PC-3 (cell line): ENCODE measurements around the gene RBM33. TPM values are rescaled to one million over a fixed set of nuclear protein-coding genes. Genes with fewer than 3 reads are reported as not detected.

Experiments used
- ATAC-seq: fragments of 200-7000 bp; cut with Tn5 transposase; 2 replicates; pipeline ENCODE4 v1.9.1; 2020; ENCODE audit warnings: mild to moderate bottlenecking, moderate library complexity
- BruUV-seq: library from RNA; stranded (reverse); fragments of 400-500 nt; replicated peaks from 2 replicates; lab custom pipeline; 2021; lab: Mats Ljungman, UMichigan
- CTCF ChIA-PET: fragments of 300-600 bp; sonication (Branson Sonifier 250); formaldehyde crosslinking; loops from one replicate; lab custom pipeline; 2022; ENCODE audit warnings: antibody characterized with exemption; lab: Charles Lee
- POLR2A ChIA-PET: fragments of 300-600 bp; sonication (Branson Sonifier 250); formaldehyde crosslinking; loops from one replicate; lab custom pipeline; 2022; ENCODE audit warnings: antibody characterized with exemption; ENCODE audit not compliant: unreplicated experiment; lab: Charles Lee
- DNase-seq: peaks from one replicate; pipeline ENCODE4 v3.0.0-alpha.2; 2015
- H2AFZ ChIP-seq: fragments of 300-600 bp; sonication (generic); 2 replicates; pipeline ENCODE4 v1.6.0; 2016; ENCODE audit warnings: antibody characterized with exemption, low read length
- H3F3A ChIP-seq: fragments of 300-600 bp; sonication (generic); one replicate; pipeline ENCODE4 v1.6.0; 2017; ENCODE audit warnings: antibody characterized with exemption, low read length, control low read depth, mild to moderate bottlenecking; ENCODE audit not compliant: unreplicated experiment
- H3K27ac ChIP-seq: fragments of 300-600 bp; sonication (generic); 2 replicates; pipeline ENCODE4 v1.5.1; 2016; ENCODE audit warnings: mild to moderate bottlenecking, low read length
- H3K27me3 ChIP-seq: fragments of 300-600 bp; sonication (generic); 2 replicates; pipeline ENCODE4 v1.6.1; 2016; ENCODE audit warnings: low read length, mixed read lengths
- H3K36me3 ChIP-seq: fragments of 300-600 bp; sonication (generic); 2 replicates; pipeline ENCODE4 v1.6.1; 2016; ENCODE audit warnings: low read depth, mixed run types, low read length, mixed read lengths
- H3K4me1 ChIP-seq: fragments of 300-600 bp; sonication (generic); 2 replicates; pipeline ENCODE4 v1.5.1; 2016; ENCODE audit warnings: low read length; ENCODE audit not compliant: insufficient read depth
- H3K4me2 ChIP-seq: fragments of 300-600 bp; sonication (generic); 2 replicates; pipeline ENCODE4 v1.6.0; 2016; ENCODE audit warnings: low read length
- H3K4me3 ChIP-seq: fragments of 300-600 bp; sonication (generic); 2 replicates; pipeline ENCODE4 v1.5.1; 2016; ENCODE audit warnings: mild to moderate bottlenecking, low read length, mixed read lengths
- H3K79me2 ChIP-seq: fragments of 300-600 bp; sonication (generic); 2 replicates; pipeline ENCODE4 v1.6.1; 2017; ENCODE audit warnings: low read length, mixed read lengths
- H3K9ac ChIP-seq: fragments of 300-600 bp; sonication (generic); 2 replicates; pipeline ENCODE4 v1.6.0; 2016; ENCODE audit warnings: mild to moderate bottlenecking, low read length
- H3K9me2 ChIP-seq: fragments of 300-600 bp; sonication (generic); replicated peaks from 2 replicates; pipeline ENCODE4 v1.6.1; 2016; ENCODE audit warnings: mixed run types, low read length, mixed read lengths
- H3K9me3 ChIP-seq: fragments of 300-600 bp; sonication (generic); 2 replicates; pipeline ENCODE4 v1.6.1; 2016; ENCODE audit warnings: low read length, mixed read lengths
- H4K20me1 ChIP-seq: fragments of 300-600 bp; sonication (generic); 2 replicates; pipeline ENCODE4 v1.6.1; 2016; ENCODE audit warnings: low read length, mixed read lengths
- EZH2 ChIP-seq: fragments of 300-600 bp; sonication (generic); IDR thresholded peaks from one replicate; pipeline ENCODE4 v1.6.1; 2017; ENCODE audit warnings: antibody characterized with exemption, mild to moderate bottlenecking, low read length; ENCODE audit not compliant: unreplicated experiment
- EZH2phosphoT487 ChIP-seq: fragments of 300-600 bp; sonication (generic); IDR thresholded peaks from 2 replicates; pipeline ENCODE4 v1.6.1; 2018; ENCODE audit warnings: mild to moderate bottlenecking, antibody characterized with exemption, low read length, borderline replicate concordance
- intact Hi-C: fragments of 100-400 bp; cut with micrococcal nuclease; formaldehyde crosslinking; loops from 2 replicates; pipeline ENCODE4 v1.9.0; 2023
- total RNA-seq: library from RNA; depleted of rRNA; stranded (reverse); fragments of >200 nt; gene quantifications from 2 replicates; pipeline ENCODE4 v1.2.3, GENCODE V29; 2014
- TF ChIP-seq, protein P1 (sequence below): fragments of 300-600 bp; sonication (generic); conservative IDR thresholded peaks from 2 replicates; pipeline ENCODE4 v1.5.1; 2017; ENCODE audit warnings: antibody characterized with exemption, low read depth, mild to moderate bottlenecking, low read length

RBM33 gene
- total RNA-seq, 1 experiment from 2014 or later, result 25.3 TPM

DNA sequence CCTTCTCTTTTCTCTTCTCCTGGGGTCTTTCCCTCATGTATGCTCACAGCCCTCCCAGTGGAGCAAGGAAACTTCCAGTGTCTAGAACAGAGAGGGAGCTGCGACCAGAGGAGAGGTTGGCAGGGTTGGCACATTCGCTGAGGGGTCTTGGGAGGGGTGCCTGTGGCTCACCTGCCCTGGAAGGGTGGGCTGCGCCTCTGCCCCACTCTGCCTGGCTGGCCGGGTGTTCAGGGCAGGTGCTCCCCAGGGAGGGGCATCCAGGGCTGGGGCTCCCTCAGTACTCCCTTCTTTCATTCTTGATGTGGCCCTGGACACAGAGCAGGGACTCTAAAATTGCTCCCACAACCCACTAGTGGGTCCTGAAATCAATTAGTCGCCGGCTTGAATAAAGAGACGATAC, 150.9 kb downstream of the RBM33 start:
- H3K27me3 ChIP-seq, result no peaks in the 10 kb centered on the region
- no peak overlapping the region for H3K4me3 ChIP-seq
- no peak overlapping the region for H2AFZ ChIP-seq
- H3K4me1 ChIP-seq, result no peaks in the 10 kb centered on the region; the same call in 1 of the 2 replicates
- intact Hi-C loops, result no loop called here
- no peaks in the 10 kb centered on the region for H3K36me3 ChIP-seq
- no peaks in the 10 kb centered on the region for H3K79me2 ChIP-seq
- no peak overlapping the region for H3K4me2 ChIP-seq
- POLR2A ChIA-PET, result no interaction called here
- H3K27ac ChIP-seq, result no peak overlapping the region
- H3F3A ChIP-seq, result no peaks in the 10 kb centered on the region
- no peaks in the 10 kb centered on the region for H4K20me1 ChIP-seq
- ATAC-seq, result no peak
- no peak for DNase-seq
- H3K9ac ChIP-seq, result no peak overlapping the region
- H3K9me2 ChIP-seq, result no peaks in the 10 kb centered on the region
- no peaks in the 10 kb centered on the region for H3K9me3 ChIP-seq
- no TSS peak for BruUV-seq
- TF ChIP-seq, protein P1, sequence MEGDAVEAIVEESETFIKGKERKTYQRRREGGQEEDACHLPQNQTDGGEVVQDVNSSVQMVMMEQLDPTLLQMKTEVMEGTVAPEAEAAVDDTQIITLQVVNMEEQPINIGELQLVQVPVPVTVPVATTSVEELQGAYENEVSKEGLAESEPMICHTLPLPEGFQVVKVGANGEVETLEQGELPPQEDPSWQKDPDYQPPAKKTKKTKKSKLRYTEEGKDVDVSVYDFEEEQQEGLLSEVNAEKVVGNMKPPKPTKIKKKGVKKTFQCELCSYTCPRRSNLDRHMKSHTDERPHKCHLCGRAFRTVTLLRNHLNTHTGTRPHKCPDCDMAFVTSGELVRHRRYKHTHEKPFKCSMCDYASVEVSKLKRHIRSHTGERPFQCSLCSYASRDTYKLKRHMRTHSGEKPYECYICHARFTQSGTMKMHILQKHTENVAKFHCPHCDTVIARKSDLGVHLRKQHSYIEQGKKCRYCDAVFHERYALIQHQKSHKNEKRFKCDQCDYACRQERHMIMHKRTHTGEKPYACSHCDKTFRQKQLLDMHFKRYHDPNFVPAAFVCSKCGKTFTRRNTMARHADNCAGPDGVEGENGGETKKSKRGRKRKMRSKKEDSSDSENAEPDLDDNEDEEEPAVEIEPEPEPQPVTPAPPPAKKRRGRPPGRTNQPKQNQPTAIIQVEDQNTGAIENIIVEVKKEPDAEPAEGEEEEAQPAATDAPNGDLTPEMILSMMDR, result no peak
- no peak for TF ChIP-seq EZH2
- no peak for TF ChIP-seq EZH2phosphoT487
- CTCF ChIA-PET, result no interaction called here

DNA sequence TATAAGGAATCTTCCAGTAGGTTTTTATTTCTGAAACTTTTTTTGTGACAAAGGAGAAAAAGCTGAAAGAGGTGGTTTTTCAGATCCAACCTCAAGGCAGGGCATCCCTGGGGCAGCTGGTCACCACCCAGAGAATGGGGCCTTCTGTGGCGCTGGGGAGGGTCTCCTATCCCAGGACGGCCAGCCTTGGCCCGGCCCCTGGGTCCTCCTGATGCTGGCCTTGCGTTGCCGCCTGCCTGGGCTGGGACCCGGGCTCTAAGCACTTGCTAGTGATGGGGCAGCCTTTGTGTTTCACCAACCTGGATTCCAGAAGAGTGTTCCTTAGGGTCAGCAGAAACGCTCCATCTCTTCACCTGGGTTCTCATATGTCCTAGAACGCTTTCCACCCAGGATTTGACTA, 151.5 kb downstream of the RBM33 start:
- no peak for DNase-seq
- Histone ChIP-seq H2AFZ (no peak overlapping the region), H3K79me2 (no peaks in the 10 kb centered on the region), H3K4me1 (no peaks in the 10 kb centered on the region; the same call in 1 of the 2 replicates), H3K27me3 (no peaks in the 10 kb centered on the region), H3K4me3 (no peak overlapping the region), H3K4me2 (no peak overlapping the region), H3K27ac (no peak overlapping the region), H3K9ac (no peak overlapping the region), H3F3A (no peaks in the 10 kb centered on the region), H4K20me1 (no peaks in the 10 kb centered on the region), H3K9me2 (no peaks in the 10 kb centered on the region), H3K9me3 (no peaks in the 10 kb centered on the region), H3K36me3 (no peaks in the 10 kb centered on the region)
- POLR2A ChIA-PET, result no interaction called here
- CTCF ChIA-PET, result no interaction called here
- TF ChIP-seq EZH2phosphoT487 (no peak), EZH2 (no peak)
- TF ChIP-seq, protein P1, result no peak
- intact Hi-C loops, result loop anchor here (2.0 kb wide), 1 partner anchor 1021 kb away; no protein-coding TSS in a partner anchor
- BruUV-seq, result no TSS peak
- no peak for ATAC-seq

DNA sequence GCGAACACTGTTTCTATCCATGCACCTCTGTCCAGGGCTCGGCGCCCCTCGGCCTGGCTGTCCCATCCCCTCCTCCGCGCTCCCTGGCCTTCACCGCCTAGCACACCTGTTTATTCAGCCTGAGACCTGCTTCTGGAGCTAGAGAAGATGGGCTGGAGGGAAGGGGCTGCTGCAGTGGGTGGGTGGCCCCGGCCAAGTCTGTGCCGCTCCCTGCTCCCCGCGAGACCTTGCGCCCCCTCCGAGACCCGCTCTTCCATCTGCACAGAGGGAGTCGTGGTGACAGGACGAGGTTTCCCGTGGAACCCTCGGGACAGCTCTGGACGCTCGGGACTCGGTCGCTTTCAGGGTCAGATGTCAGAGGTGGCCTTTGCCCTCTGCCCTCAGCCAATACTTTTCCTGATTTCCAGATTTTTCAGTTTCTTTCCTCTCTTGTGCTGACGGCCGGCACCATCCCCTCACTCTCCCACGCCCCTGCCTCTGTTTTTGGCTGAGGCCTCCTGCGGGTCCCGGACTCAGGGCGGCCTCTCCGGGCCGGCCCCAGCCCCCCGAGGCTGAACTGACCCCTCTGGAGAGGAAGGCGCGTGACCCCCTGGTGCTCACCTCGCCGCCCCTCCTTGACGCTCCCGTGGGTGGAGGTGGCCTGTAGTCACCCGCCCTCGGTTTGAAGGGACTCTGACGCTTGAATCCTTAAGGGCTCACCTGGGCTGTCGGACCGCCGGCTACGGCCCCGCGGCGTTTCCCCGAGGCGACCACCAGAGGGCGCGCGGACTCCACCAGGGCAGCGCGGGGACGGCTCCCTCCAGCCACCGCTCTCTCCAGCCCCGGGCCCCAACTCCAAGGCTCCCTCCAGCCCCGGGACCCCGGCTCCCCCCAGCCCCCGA, 152.2 kb downstream of the RBM33 start:
- H4K20me1 ChIP-seq, result no peaks in the 10 kb centered on the region
- H3K9me2 ChIP-seq, result no peaks in the 10 kb centered on the region
- ChIA-PET CTCF (interaction anchor here (0.7 kb wide), 1 partner anchor 1018 kb away, joined by 4 read pairs; no protein-coding TSS in a partner anchor), POLR2A (no interaction called here)
- TF ChIP-seq, protein P1, result peak; percentile 51; the same call in 1 of the 2 replicates
- no peak for TF ChIP-seq EZH2phosphoT487
- H3F3A ChIP-seq, result no peaks in the 10 kb centered on the region
- H3K4me1 ChIP-seq, result no peaks in the 10 kb centered on the region; the same call in 1 of the 2 replicates
- no peak overlapping the region for H3K4me3 ChIP-seq
- no peaks in the 10 kb centered on the region for H3K79me2 ChIP-seq
- no peaks in the 10 kb centered on the region for H3K27me3 ChIP-seq
- intact Hi-C loops, result loop anchor here (2.0 kb wide), 1 partner anchor 1020 kb away; no protein-coding TSS in a partner anchor
- peak overlapping the region; percentile 48; the same call in 1 of the 2 replicates for H3K4me2 ChIP-seq
- no peaks in the 10 kb centered on the region for H3K36me3 ChIP-seq
- H3K9ac ChIP-seq, result no peak overlapping the region
- H3K27ac ChIP-seq, result no peak overlapping the region
- peak; percentile 94 for ATAC-seq
- no TSS peak for BruUV-seq
- DNase-seq, result peak; percentile 43
- no peaks in the 10 kb centered on the region for H3K9me3 ChIP-seq
- 0 out of 2 replicates have a peak overlapping the region, but pooled peaks have one; percentile 34 for H2AFZ ChIP-seq
